Omental fat pad (tissue), 4 donors: ENCODE data around the gene TNPO2. TPM values are rescaled to one million over a fixed set of nuclear protein-coding genes. Genes with fewer than 3 reads are reported as not detected.

ENCODE experiments used
- ATAC-seq: fragments of 150-250 bp; one replicate; pipeline ENCODE4 v1.9.1; 2016; ENCODE audit warnings: mild to moderate bottlenecking, moderate library complexity; ENCODE audit not compliant: low FRiP score
- DNase-seq: peaks from one replicate; pipeline ENCODE4 v3.0.0-alpha.2; 2019; ENCODE audit warnings: low spot score
- total RNA-seq, 4 donors: library from RNA; depleted of rRNA; stranded (reverse); fragments of >200 nt; gene quantifications; one replicate each; pipeline ENCODE4 v1.1.0, GENCODE V29; 2016
- TF ChIP-seq, protein P1 (sequence below), 3 donors: fragments of 450-650 bp; IDR thresholded peaks; one replicate each; pipeline ENCODE4 v1.5.1; 2016 to 2017; ENCODE audit warnings: antibody characterized with exemption in 3 of 3, mild to moderate bottlenecking in 3 of 3, moderate library complexity in 2 of 3

The TNPO2 gene
- total RNA-seq, 4 donors from 2014 or later = 44.8 to 95.4 (median 55.8) TPM

GRCh38 chr19:12695514-12695913, 28.2 kb downstream of the TNPO2 start:
- DNase-seq = no peak
- TF ChIP-seq, protein P1, sequence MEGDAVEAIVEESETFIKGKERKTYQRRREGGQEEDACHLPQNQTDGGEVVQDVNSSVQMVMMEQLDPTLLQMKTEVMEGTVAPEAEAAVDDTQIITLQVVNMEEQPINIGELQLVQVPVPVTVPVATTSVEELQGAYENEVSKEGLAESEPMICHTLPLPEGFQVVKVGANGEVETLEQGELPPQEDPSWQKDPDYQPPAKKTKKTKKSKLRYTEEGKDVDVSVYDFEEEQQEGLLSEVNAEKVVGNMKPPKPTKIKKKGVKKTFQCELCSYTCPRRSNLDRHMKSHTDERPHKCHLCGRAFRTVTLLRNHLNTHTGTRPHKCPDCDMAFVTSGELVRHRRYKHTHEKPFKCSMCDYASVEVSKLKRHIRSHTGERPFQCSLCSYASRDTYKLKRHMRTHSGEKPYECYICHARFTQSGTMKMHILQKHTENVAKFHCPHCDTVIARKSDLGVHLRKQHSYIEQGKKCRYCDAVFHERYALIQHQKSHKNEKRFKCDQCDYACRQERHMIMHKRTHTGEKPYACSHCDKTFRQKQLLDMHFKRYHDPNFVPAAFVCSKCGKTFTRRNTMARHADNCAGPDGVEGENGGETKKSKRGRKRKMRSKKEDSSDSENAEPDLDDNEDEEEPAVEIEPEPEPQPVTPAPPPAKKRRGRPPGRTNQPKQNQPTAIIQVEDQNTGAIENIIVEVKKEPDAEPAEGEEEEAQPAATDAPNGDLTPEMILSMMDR (IDR thresholded peaks at IDR 0.05) = no peak
- ATAC-seq = no peak

DNA sequence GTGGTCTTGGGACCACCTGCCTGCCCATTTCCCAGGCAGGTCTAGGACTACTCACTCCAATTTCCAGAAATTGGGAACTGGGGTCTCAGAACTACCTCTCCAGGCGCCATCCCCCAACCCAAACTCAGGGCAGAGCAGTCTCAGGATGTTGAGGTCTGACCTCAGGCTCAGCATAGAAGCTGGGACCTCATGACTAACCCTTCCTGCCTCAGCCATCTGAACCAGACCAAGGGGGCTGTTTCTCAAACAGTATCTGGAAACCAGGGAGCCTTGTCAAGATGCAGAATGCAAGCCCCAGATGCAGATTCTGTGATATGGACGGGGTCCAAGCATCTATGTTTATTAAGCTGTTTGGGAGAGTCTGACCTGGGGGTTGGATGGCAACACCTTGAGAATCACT, 28.6 kb downstream of the TNPO2 start:
- no peak for DNase-seq
- no peak for ATAC-seq
- TF ChIP-seq, protein P1 (IDR thresholded peaks at IDR 0.05) = no peak

DNA sequence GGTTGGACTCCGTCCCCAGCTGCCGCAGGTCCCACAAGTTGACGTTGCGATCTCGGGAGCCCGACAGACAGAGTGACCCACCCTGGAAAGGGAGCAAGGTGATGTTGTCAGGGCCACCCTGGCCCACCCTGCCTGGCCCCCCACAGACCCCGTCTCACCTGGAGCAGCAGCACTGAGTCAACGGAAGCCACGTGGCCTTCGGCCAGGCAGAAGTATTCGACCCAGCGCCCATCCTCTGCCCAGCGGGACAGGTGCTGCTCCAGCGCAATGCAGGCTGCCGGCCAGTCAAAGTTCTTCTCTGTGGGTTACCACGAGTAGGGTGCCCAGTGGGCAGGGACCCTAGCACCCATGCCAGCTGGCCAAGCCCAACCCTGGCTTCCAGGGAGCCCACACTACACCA, 29.1 kb downstream of the TNPO2 start:
- TF ChIP-seq, protein P1 (IDR thresholded peaks at IDR 0.05) = no peak
- DNase-seq (no peak), ATAC-seq (no peak)

- DNase-seq = no peak
- no peak for ATAC-seq
- TF ChIP-seq, protein P1 (IDR thresholded peaks at IDR 0.05) = no peak
Measured at GRCh38 chr19:12692960-12693359, 30.8 kb downstream of the TNPO2 start.

DNA sequence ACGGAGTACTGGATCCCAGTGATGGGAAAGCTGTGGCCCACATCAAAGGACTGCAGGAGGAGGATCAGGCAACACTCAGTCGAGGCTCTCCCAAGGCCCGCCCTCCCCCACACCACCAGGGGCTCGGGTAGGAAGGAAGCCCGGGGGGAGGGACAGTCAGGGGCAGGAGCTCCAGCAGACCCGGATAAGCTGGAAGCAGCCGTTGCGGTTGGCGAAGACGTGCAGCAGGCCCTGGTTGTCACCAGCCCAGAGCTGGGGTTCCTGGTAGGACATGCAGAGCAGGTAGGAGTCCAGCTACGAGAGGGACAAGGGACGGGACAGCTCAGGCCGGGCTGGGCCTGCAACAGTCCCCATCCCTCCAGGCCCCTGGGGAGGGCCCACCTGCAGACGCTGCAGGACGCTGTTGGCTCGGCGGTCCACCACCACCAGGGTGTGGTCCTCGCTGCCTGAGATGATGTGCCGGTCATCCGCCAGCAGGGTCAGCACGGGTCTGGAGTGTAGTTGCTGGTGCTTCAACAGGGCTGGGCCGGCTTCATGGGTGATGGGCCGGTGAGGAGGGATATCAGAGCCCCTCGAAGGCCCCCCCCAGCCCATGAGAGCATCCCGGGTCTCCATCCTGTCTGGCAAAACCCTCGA, 34.0 kb downstream of the TNPO2 start:
- TF ChIP-seq, protein P1 (IDR thresholded peaks at IDR 0.05) = no peak
- ATAC-seq (no peak), DNase-seq (no peak)

DNA sequence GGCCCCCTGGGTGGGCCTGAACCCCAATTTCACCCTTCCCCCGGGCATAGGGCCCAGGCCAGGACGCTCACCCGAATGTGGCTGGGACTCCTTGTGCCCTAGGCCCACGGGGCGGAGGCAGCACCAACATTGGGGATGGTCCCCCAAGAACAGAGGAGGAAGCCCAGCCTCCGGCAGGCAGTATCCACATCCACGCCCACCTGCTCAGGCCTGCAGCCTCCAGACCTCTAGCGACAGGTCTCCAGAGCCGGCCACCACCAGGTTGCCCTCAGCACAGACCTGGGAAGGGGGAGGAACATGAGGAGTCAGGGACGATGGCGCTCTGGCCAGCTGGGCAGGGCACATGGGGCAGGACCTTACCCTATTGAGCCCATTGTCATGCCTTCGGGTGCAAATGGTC, 34.7 kb downstream of the TNPO2 start:
- no peak for DNase-seq
- no peak for ATAC-seq
- TF ChIP-seq, protein P1 (IDR thresholded peaks at IDR 0.05) = no peak

GRCh38 chr19:12687496-12688196, 36.1 kb downstream of the TNPO2 start, which contains the start of gene GNG14:
TSS of gene GNG14 (plus strand) at chr19:12687998. CDS start at chr19:12688049, 51 bp downstream.
- TF ChIP-seq, protein P1 (IDR thresholded peaks at IDR 0.05) = no peak
- ATAC-seq (no peak), DNase-seq (no peak)
